ENCODE measurements around the gene TMEM121.

Gene TMEM121

GRCh38 chr14:105498430-105499255 lies 27.7 kb upstream of the TMEM121 start:
- no peak for DNase-seq

GRCh38 chr14:105499256-105500035 lies 26.9 kb upstream of the TMEM121 start:
- no peak for DNase-seq

- DNase-seq, result no peak
Observed at GRCh38 chr14:105500036-105500725, 26.2 kb upstream of the TMEM121 start.

GRCh38 chr14:105500726-105501101 lies 25.7 kb upstream of the TMEM121 start:
- DNase-seq, result no peak

- DNase-seq, result no peak
Observed at GRCh38 chr14:105501504-105502291, 24.7 kb upstream of the TMEM121 start.

- no peak for DNase-seq
Observed at GRCh38 chr14:105502446-105503295, 23.7 kb upstream of the TMEM121 start.

- no peak for DNase-seq
Observed at GRCh38 chr14:105503296-105503640, 23.1 kb upstream of the TMEM121 start.

GRCh38 chr14:105503935-105504692 lies 22.3 kb upstream of the TMEM121 start:
- DNase-seq, result no peak

GRCh38 chr14:105505101-105505500 lies 21.3 kb upstream of the TMEM121 start:
- no peak for DNase-seq

- DNase-seq, result no peak
Observed at GRCh38 chr14:105507247-105507646, 19.1 kb upstream of the TMEM121 start.

- no peak for DNase-seq
Observed at GRCh38 chr14:105508069-105508468, 18.3 kb upstream of the TMEM121 start.

- no peak for DNase-seq
Observed at GRCh38 chr14:105508601-105509000, 17.8 kb upstream of the TMEM121 start.

- no peak for DNase-seq
Observed at GRCh38 chr14:105517096-105517495, 9.3 kb upstream of the TMEM121 start.

GRCh38 chr14:105519946-105520698 lies 6.3 kb upstream of the TMEM121 start:
- no peak for DNase-seq

- no peak for DNase-seq
Observed at GRCh38 chr14:105525326-105525725, 1.1 kb upstream of the TMEM121 start.

- DNase-seq, result no peak
Observed at GRCh38 chr14:105526776-105527380, 495 bp downstream of the TMEM121 start.

- DNase-seq, result no peak
Observed at GRCh38 chr14:105527381-105527825, 1.0 kb downstream of the TMEM121 start.

GRCh38 chr14:105527826-105528585 lies 1.6 kb downstream of the TMEM121 start:
- peak; percentile 71 for DNase-seq

Data from NCI-H1694 (cell line).